Liver (tissue), 3 donors: ENCODE data around the gene COL5A1.

Source experiments
- CTCF ChIP-seq: fragments of 150-350 bp; IDR thresholded peaks from 2 replicates; pipeline ENCODE4 v1.5.1; 2017; ENCODE audit warnings: improper control_type of control experiment, low read depth, low read length; ENCODE audit not compliant: missing input control
- EGR1 ChIP-seq, 2 donors: IDR thresholded peaks; 2 replicates each; pipeline ENCODE4 v1.6.1; 2016 to 2018; ENCODE audit warnings: antibody characterized with exemption in 2 of 2, low read depth in 2 of 2
- HNF4A ChIP-seq, 2 donors: conservative IDR thresholded peaks; 2 replicates each; pipeline ENCODE4 v1.6.1; 2016; ENCODE audit warnings: antibody characterized with exemption in 2 of 2, mild to moderate bottlenecking in 2 of 2
- JUND ChIP-seq, 2 donors: IDR thresholded peaks; 2 replicates each; pipeline ENCODE4 v1.6.1; 2016; ENCODE audit warnings: antibody characterized with exemption in 2 of 2
- SP1 ChIP-seq: IDR thresholded peaks from 2 replicates; pipeline ENCODE4 v1.6.1; 2018; ENCODE audit warnings: antibody characterized with exemption, mild to moderate bottlenecking
- donor health status: healthy.
- donor health status: healthy.

- TF ChIP-seq SP1, result no peak
- TF ChIP-seq CTCF, result peak; percentile 82
- TF ChIP-seq EGR1 (IDR thresholded peaks at IDR 0.05; ENCODE audit: low read depth in 2 of 2), result no peak
- TF ChIP-seq JUND (IDR thresholded peaks at IDR 0.05), result no peak
- TF ChIP-seq HNF4A (conservative IDR thresholded peaks at IDR 0.05), result no peak
Measured at GRCh38 chr9:134738869-134739659, 97.5 kb downstream of the COL5A1 start.
